OCI-LY7 (cell line): ENCODE results near the gene TPPP.

Source experiments
- CTCF ChIP-seq: fragments of 200-600 bp; sonication (generic); conservative IDR thresholded peaks from 2 replicates; pipeline ENCODE4 v1.5.1; 2014; ENCODE audit warnings: mild to moderate bottlenecking, antibody characterized with exemption, low read length, moderate library complexity, mixed read lengths
- EZH2phosphoT487 ChIP-seq: fragments of 200-600 bp; sonication (generic); IDR thresholded peaks from 2 replicates; pipeline ENCODE4 v1.6.1; 2018; ENCODE audit warnings: low read depth, borderline replicate concordance, mild to moderate bottlenecking, mixed run types, antibody characterized with exemption, low read length, moderate library complexity, mixed read lengths

DNA sequence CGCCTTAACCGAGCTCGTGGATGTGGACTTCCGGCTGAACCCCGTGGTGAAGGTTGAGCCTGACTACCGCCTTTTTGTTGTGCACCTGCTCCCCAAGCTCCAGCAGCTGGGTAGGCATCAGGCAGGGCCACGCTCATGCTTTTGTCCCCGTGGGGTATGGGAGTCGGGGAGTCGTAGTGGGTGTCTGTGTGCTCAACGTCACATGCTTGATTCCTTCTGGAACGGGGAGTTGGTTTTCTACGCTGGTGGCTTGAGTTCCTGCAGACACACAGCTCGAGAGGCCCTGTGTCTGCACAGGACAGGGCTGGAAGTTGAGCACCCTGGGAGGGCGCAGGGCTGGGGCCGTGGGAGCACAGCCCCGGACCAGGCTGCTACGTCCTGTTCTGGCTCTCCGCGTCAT lies 73.0 kb downstream of the TPPP start:
- TF ChIP-seq CTCF = no peak
- no peak for TF ChIP-seq EZH2phosphoT487
